ENCODE results near the gene DBH.
"Not testable (repeated sequence)": the region's sequence is repeated elsewhere in the genome, so short reads cannot be mapped to it uniquely, and the experiment has no call there.

The DBH gene

DNA sequence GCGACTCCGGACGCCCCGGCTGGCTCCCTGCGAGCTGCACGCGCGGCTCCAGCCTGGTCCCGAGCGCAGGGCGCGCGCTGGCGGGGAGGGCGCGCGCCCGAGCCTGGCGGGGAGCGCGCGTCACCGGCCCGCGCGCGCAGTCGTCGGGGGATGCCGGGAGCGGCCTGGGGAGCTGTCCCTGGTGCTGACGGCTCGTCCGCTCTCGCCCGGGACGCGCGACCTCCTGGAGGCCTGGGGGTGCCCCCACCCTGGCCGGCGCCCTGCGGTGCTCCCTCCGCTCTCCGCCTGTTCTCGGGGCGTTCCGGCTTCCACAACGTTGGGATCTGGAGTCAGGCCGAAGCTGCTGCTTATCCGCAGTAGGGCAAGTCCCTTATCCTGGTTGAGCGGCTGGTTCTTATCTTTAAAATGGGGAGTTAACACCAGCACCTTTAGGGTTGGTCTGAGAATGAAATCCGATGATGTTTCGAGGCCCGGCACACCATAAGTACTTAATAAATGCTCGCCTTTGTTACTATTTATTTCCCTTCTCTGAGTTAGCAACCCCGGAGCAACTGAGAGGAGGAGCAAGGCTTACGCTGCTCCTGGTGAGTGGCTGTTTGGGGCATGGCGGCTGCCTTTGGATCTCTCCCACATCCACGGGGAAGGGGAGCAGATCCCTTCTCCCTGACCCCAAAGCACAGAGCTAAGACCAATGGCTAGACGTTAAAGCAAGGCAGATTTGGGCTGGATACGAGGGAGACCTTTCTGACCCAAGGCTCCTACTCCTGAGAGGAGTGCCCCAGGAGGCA lies 26.7 kb upstream of the DBH start, which contains the start of gene FAM163B:
Gene FAM163B (minus strand): TSS at position 79 of the 788 bp plus-strand sequence. CDS start 29,166 bp downstream, outside the sequence.
- H3K36me3 Mint-ChIP-seq (ENCODE audit: low read depth): no peaks in the 10 kb centered on the region
- peaks cover 4% of the 10 kb centered on the region for H3K4me1 Mint-ChIP-seq
- H3K4me3 Mint-ChIP-seq: no peak within 1 kb of the TSS
- peaks cover 48% of the 10 kb centered on the region for H3K27me3 Mint-ChIP-seq
- ATAC-seq: no peak
- H3K9me3 Mint-ChIP-seq: no peaks in the 10 kb centered on the region
- H3K27ac Mint-ChIP-seq: no peak within 1 kb of the TSS
- peak; percentile 59 for DNase-seq

DNA sequence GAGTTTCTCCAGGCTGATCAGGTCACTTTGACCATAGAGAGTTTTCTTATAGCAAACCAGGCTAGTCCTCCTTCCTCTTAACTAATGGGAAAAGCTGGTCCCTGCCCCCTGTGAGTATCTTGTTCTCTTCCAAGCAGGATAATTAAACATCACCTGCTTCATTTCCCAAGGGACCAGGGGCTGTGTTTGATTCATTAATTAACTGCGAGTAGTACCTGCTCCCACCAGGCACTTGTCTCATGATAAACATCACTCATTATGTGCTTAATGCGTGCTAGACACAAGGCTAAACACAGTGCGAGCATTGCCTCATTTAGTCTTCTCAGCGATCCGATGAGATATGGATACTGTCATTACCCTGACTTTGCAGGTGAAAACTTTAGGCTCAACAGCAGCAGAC lies 25.3 kb upstream of the DBH start:
- H3K27me3 Mint-ChIP-seq: peaks cover 47% of the 10 kb centered on the region

DNA sequence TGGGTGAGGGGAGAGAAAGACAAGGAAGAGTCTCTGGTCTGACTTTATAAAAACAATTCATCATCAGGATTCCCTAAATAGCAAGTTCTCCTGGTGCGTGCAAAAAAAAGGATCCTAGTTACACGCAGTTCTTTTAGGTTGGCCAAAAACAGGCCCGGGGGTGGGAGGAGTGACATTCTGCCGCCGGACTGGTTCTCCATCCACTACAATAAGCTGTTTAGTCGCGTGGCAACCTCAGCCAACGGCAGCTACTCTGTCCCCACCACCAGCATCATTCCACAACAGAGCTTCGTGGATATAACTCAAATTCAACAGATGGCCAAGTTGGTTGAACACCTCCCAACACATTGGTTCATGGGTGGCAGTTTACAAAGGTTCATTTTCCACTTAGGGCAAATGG lies 24.1 kb upstream of the DBH start:
- DNase-seq (no peak), ATAC-seq (no peak)
- no peak overlapping the region for H3K4me3 Mint-ChIP-seq
- no peaks in the 10 kb centered on the region for H3K9me3 Mint-ChIP-seq
- H3K4me1 Mint-ChIP-seq: peaks cover 2% of the 10 kb centered on the region
- peaks cover 39% of the 10 kb centered on the region for H3K27me3 Mint-ChIP-seq
- no peaks in the 10 kb centered on the region for H3K36me3 Mint-ChIP-seq (ENCODE audit: low read depth)
- no peak overlapping the region for H3K27ac Mint-ChIP-seq

More for the DNA sequence above, 25.3 kb upstream of the DBH start:
- ATAC-seq (no peak), DNase-seq (no peak)
- Mint-ChIP-seq H3K4me3 (no peak overlapping the region), H3K27ac (no peak overlapping the region), H3K4me1 (peaks cover 2% of the 10 kb centered on the region), H3K36me3 (ENCODE audit: low read depth) (no peaks in the 10 kb centered on the region), H3K9me3 (no peaks in the 10 kb centered on the region)

DNA sequence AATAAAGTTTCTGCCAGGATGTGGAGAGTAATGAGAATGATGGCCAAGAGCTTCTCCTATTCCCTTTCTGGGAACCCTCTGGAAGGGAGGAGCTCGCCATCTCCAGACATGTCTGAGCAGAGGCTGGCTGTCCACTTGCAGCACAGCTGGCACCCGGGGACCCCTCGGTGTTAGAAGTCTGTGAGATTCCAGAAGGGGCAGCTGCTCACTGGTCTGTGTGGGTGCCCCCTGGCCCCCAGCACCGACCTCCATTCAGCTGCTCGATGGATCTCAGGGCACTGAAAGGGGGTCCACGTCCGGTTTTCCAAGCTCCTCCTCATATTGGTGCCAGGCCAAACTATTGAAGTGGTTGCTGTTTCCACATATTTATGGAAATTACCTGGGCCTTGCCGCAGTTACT lies 23.3 kb upstream of the DBH start:
- Mint-ChIP-seq H3K4me1 (peaks cover 2% of the 10 kb centered on the region), H3K36me3 (ENCODE audit: low read depth) (no peaks in the 10 kb centered on the region), H3K27ac (no peak overlapping the region), H3K4me3 (no peak overlapping the region), H3K27me3 (peaks cover 38% of the 10 kb centered on the region), H3K9me3 (no peaks in the 10 kb centered on the region)
- no peak for DNase-seq
- no peak for ATAC-seq

DNA sequence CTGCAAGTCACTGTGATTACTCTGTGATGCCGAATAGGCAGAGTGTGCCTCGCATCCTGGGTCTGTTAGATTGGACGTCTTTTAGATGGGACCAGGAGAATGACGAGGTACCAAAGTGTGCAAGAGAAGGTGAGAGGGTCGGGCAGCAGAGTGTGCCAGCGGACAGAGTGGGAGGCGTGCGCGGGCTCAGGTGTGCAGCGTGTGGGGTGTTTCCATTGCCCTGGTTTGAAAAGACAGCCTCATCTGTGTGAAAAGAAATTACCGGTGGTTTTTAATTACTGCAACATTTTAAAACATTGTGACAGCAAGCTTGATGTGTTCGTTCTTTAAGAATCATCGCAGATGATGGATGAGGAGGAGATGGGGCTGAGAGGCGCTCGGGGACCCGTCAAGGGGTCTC lies 22.7 kb upstream of the DBH start:
- no peaks in the 10 kb centered on the region for H3K36me3 Mint-ChIP-seq (ENCODE audit: low read depth)
- peaks cover 2% of the 10 kb centered on the region for H3K4me1 Mint-ChIP-seq
- DNase-seq (no peak), ATAC-seq (no peak)
- H3K27ac Mint-ChIP-seq: no peak overlapping the region
- H3K27me3 Mint-ChIP-seq: peaks cover 32% of the 10 kb centered on the region
- no peaks in the 10 kb centered on the region for H3K9me3 Mint-ChIP-seq
- H3K4me3 Mint-ChIP-seq: no peak overlapping the region

DNA sequence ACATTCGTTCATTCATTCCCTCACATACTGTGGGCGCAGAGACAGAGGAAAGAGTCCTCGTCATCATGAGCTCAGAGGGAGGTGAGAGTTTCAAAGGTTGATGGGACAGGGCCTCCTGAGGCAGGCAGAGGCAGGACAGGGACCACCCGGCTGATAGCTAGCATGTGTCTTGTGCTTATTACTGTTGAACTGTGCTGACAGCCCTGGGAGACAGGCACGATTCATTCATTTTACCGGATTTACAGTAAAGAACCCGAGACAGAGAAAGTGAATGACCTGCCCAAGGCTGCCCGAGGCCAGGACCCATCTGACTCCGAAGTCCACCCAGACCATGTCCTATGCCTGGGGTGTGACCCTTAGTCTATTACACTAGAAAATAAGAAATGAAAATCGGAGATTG lies 22.1 kb upstream of the DBH start:
- H3K4me1 Mint-ChIP-seq: peaks cover 6% of the 10 kb centered on the region
- ATAC-seq (no peak), DNase-seq (no peak)
- no peak overlapping the region for H3K27ac Mint-ChIP-seq
- H3K27me3 Mint-ChIP-seq: peaks cover 31% of the 10 kb centered on the region
- no peak overlapping the region for H3K4me3 Mint-ChIP-seq
- H3K9me3 Mint-ChIP-seq: no peaks in the 10 kb centered on the region
- H3K36me3 Mint-ChIP-seq (ENCODE audit: low read depth): no peaks in the 10 kb centered on the region

DNA sequence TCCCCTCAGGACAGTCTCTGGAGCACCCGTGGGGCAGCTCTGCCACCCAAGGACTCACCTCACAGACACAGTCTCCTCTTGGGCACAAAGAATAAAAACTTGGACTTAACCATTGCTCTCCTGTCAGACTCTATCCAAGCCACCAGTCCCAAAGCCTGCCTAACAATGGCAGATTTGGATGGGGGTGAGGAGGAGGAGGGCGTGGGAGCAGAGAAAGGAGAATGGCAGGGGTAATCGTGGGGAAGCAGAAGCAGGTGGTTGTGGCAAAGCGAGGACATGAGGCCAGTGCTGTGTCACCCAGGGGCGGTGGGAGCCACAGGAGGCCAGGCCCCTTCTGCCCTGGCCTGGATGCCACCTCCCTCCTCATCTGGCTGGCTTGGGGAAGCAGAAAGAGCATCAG lies 21.5 kb upstream of the DBH start:
- Mint-ChIP-seq H3K4me3 (no peak overlapping the region), H3K27me3 (peaks cover 28% of the 10 kb centered on the region), H3K4me1 (peaks cover 10% of the 10 kb centered on the region), H3K27ac (no peak overlapping the region), H3K36me3 (ENCODE audit: low read depth) (no peaks in the 10 kb centered on the region), H3K9me3 (no peaks in the 10 kb centered on the region)
- DNase-seq (no peak), ATAC-seq (no peak)

DNA sequence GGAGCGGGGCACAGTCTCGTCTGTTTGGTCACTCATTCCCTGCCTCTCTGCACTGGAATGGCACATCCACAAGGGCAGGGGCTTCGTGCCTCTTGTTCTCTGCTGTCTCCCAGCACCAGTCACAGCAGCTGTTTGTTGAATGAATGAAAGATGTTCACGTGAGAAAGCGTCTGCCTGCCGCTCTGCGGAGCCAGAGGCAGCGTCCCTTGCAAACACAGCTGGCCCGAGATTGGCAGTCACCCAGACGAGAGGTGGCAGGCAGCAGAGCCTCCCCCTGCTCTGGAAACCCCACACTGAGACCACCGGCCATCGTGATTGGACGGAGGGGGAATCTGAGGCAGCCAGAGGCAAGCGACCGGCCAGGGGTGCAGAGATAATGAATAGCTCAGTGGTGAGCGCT lies 21.0 kb upstream of the DBH start:
- H3K27ac Mint-ChIP-seq: no peak overlapping the region
- no peaks in the 10 kb centered on the region for H3K36me3 Mint-ChIP-seq (ENCODE audit: low read depth)
- DNase-seq (no peak), ATAC-seq (no peak)
- no peaks in the 10 kb centered on the region for H3K9me3 Mint-ChIP-seq
- peaks cover 24% of the 10 kb centered on the region for H3K27me3 Mint-ChIP-seq
- peaks cover 14% of the 10 kb centered on the region for H3K4me1 Mint-ChIP-seq
- H3K4me3 Mint-ChIP-seq: no peak overlapping the region

DNA sequence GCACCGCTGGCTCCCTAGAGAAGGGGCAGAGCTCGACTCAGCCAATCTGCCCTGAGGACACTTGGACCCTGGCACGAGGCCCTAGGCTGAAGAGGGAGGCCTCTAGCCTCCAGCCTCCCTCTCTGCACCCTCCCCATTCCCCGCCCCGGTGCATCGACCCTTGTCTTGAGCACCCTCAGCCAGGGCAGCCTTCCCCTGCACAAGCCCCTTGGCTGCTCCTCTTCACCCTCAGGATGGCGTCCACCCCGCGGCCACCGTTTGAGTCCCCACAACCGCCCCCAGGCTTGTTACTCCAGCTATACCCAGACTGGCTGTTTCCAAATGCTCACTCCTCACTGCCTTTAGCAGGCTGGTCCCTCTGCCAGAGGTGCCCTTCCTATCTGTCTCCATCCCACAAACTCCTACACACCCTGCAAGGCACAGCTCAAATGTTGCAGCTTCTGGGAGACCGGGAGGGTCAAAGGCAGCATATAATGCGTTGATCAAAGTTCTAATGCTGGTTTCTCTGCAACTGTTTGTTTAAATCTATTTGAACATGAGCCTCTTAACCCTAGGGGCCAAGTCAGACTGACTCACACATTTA lies 20.5 kb upstream of the DBH start:
- ATAC-seq (no peak), DNase-seq (no peak)
- H3K27me3 Mint-ChIP-seq: peaks cover 19% of the 10 kb centered on the region
- no peaks in the 10 kb centered on the region for H3K36me3 Mint-ChIP-seq (ENCODE audit: low read depth)
- peaks cover 17% of the 10 kb centered on the region for H3K4me1 Mint-ChIP-seq
- H3K4me3 Mint-ChIP-seq: no peak overlapping the region
- H3K9me3 Mint-ChIP-seq: no peaks in the 10 kb centered on the region
- H3K27ac Mint-ChIP-seq: no peak overlapping the region

DNA sequence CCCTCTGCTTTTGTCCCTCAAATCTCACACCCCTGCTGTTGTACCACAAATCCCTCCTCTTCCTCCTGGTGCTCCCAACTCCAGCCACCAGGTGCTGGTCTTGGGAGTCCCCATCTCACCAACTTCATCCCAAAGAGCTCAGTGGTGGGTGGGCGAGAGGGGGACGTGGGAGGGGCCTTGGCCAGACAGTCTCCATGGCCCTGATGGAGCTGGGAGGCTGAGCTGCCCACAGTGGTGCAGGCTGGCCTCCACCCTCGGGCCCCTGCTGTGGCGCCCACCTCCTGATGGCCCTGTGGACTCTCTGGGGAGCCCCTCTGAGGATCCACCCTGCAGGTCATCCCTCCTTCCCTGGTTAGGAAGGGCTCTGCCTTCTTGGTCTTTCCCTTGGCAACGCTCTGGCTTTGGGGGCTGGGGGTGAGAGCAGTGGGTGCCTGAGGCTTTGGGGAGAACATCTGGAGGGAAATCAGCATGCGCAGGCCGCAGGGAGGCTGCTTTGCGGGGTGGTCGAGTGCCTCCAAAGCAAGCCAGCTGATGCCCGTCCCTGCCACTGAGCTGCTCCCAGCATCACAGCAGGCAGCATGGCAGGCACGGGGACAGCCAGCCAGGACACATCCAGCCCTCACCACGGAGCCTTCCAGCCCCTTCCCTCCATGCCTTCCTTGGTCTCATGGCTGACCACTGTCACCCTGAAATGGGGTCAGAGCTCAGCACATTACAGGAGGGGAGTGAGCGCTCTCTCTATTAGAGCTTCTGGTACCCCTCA lies 19.3 kb upstream of the DBH start:
- H3K4me1 Mint-ChIP-seq: peaks cover 27% of the 10 kb centered on the region
- H3K36me3 Mint-ChIP-seq (ENCODE audit: low read depth): peaks cover 2% of the 10 kb centered on the region
- no peaks in the 10 kb centered on the region for H3K9me3 Mint-ChIP-seq
- H3K4me3 Mint-ChIP-seq: no peak overlapping the region
- H3K27me3 Mint-ChIP-seq: peaks cover 8% of the 10 kb centered on the region
- no peak for ATAC-seq
- no peak overlapping the region for H3K27ac Mint-ChIP-seq
- DNase-seq: no peak

DNA sequence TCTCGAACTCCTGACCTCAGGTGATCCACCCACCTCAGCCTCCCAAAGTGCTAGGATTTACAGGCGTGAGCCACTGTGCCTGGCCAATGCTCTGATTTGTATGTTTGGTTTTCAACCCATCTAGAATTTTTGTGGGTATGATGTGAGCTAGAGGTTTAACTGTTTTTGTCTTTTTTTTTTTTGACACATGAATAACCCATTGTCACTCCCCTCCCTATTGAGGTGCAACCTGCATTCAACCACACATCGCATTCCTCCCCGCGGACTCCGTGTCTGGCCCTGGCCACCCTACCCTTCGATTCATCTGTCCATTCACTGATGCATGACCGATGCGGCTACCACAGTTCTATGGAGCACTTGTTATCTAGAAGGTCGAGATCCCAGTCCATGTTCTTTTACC lies 17.4 kb upstream of the DBH start:
- peaks cover 34% of the 10 kb centered on the region for H3K4me1 Mint-ChIP-seq
- no peak for ATAC-seq
- DNase-seq: no peak
- H3K4me3 Mint-ChIP-seq: no peak overlapping the region
- H3K9me3 Mint-ChIP-seq: no peaks in the 10 kb centered on the region
- peaks cover 3% of the 10 kb centered on the region for H3K27me3 Mint-ChIP-seq
- no peak overlapping the region for H3K27ac Mint-ChIP-seq
- H3K36me3 Mint-ChIP-seq (ENCODE audit: low read depth): peaks cover 2% of the 10 kb centered on the region

DNA sequence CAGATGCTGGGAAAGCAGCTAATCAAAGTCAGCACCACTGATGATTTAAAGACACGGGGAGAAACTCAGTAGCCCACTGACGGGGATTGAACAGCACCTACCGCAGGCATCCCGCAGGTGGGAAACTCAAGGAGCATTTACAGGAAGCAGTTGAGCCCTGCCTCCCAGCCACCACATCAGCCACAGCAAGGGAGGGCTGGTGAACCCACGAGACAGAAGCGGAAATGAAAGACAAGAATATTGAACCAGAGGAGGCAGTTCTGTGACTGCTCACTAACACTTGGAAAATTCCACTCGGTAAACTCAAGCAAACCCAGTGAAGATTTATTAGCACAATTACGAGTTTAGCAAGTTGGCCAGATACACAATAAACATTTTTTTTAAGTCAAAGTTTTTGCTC lies 16.4 kb upstream of the DBH start:
- peaks cover 34% of the 10 kb centered on the region for H3K4me1 Mint-ChIP-seq
- DNase-seq (peak; percentile 52), ATAC-seq (peak; percentile 80)
- peak overlapping the region; percentile 45 for H3K4me3 Mint-ChIP-seq
- peak overlapping the region; percentile 59 for H3K27ac Mint-ChIP-seq
- H3K27me3 Mint-ChIP-seq: peaks cover 3% of the 10 kb centered on the region
- H3K9me3 Mint-ChIP-seq: peaks cover under 1% of the 10 kb centered on the region
- peaks cover 2% of the 10 kb centered on the region for H3K36me3 Mint-ChIP-seq (ENCODE audit: low read depth)

DNA sequence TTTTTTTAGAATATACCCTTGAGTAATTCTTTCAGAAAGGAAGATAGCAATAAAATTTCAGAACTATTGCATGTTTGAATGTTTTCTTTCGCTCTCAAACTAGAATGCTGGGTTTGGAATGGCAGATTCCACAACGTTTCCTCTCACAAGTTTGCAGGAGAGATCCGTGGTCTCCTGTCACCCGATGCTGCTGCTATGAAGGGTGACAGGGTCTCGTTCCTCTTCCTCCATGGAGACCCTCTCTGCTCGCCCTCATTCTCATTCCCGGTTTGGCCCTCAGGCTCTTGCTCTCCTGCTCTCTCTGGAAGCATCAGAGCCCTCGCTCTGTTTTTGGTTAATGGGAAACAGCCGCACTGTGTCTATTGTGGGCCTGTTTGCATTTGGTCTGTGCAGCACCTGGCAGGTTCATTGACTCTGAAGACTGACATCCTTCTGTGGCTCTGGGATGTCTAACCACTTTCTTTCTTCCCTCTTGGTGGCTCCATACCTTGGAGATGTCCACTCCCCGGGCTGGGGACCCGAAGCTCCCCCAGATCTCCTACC lies 14.4 kb upstream of the DBH start:
- no peak overlapping the region for H3K27ac Mint-ChIP-seq
- H3K4me1 Mint-ChIP-seq: peaks cover 34% of the 10 kb centered on the region
- H3K9me3 Mint-ChIP-seq: peaks cover 14% of the 10 kb centered on the region
- no peak overlapping the region for H3K4me3 Mint-ChIP-seq
- DNase-seq: no peak
- ATAC-seq: no peak
- no peaks in the 10 kb centered on the region for H3K27me3 Mint-ChIP-seq
- H3K36me3 Mint-ChIP-seq (ENCODE audit: low read depth): peaks cover 2% of the 10 kb centered on the region

DNA sequence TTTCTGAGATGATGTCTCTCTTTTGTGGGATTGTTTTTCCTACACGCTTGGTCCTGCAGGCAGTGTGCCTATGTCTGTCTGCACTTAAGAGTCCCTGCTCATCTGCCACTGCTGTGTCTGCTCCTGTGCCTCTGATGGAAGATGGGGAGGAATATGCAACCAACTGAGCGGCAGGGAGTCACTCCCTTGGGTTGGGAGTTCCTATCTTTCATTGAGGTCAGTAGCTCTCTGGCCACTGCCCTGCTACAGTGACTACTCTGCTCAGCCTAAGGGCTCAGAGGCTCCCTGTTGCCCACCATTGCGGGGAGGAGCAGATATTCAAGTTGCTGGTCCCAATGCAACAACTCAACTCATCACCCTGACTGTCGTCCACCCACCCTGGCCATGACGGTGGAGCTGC lies 13.6 kb upstream of the DBH start:
- Mint-ChIP-seq H3K4me1 (peaks cover 34% of the 10 kb centered on the region), H3K36me3 (ENCODE audit: low read depth) (peaks cover 2% of the 10 kb centered on the region), H3K9me3 (peaks cover 17% of the 10 kb centered on the region), H3K27ac (no peak overlapping the region), H3K27me3 (no peaks in the 10 kb centered on the region), H3K4me3 (no peak overlapping the region)
- ATAC-seq: no peak
- no peak for DNase-seq

DNA sequence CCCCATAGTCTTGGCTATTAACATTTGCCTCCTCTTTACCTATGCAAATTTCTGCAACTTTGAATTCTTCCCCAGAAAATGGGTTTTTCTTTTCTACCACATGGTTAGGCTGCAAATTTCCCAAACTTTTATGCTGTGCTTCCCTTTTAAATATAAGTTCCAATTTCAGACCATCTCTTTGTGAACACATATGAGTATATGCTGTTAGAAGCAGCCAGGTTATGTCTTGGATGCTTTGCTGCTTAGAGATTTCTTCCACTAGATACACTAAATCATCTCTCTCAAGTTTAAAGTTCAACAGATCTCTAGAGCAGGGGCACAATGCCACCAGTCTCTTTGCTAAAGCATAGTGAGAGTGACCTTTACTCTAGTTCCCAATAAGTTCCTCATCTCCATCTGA lies 10.2 kb upstream of the DBH start:
- not testable (repeated sequence) for H3K36me3 Mint-ChIP-seq (ENCODE audit: low read depth); DNase-seq; ATAC-seq; H3K4me3 Mint-ChIP-seq; H3K27me3 Mint-ChIP-seq; H3K27ac Mint-ChIP-seq
- Mint-ChIP-seq H3K9me3 (peaks cover 17% of the 10 kb centered on the region), H3K4me1 (peaks cover 14% of the 10 kb centered on the region)
